GM12878 (cell line): Measurements from ENCODE around the gene ODAD4. TPM values are rescaled to one million over a fixed set of nuclear protein-coding genes. Genes with fewer than 3 reads are reported as not detected.

Experiments
- BACH1 ChIP-seq: fragments of 450-650 bp; IDR thresholded peaks from 2 replicates; pipeline ENCODE4 v1.6.1; 2017; ENCODE audit warnings: mild to moderate bottlenecking, borderline replicate concordance
- CBFB ChIP-seq: IDR thresholded peaks from 2 replicates; pipeline ENCODE4 v1.6.1; 2016; ENCODE audit warnings: antibody characterized with exemption, low read depth
- CBX3 ChIP-seq: fragments of 200-600 bp; sonication (generic); IDR thresholded peaks from 2 replicates; pipeline ENCODE4 v1.6.1; 2016; ENCODE audit warnings: low read depth, borderline replicate concordance
- CBX5 ChIP-seq: sonication (generic); IDR thresholded peaks from 2 replicates; pipeline ENCODE4 v1.6.1; 2016; ENCODE audit warnings: low read depth, moderate library complexity, mild to moderate bottlenecking, inconsistent platforms
- CEBPB ChIP-seq, 2 experiments: fragments of 150-350 bp in 1 of 2; IDR thresholded peaks; 2 replicates each; pipeline ENCODE4 v1.6.1; 2012 to 2014; ENCODE audit warnings: low read depth in 2 of 2, low read length in 2 of 2, borderline replicate concordance in 1 of 2, inconsistent platforms in 1 of 2
- CHD1 ChIP-seq: IDR thresholded peaks from 2 replicates; pipeline ENCODE4 v1.6.1; 2012; ENCODE audit warnings: low read depth, low read length, improper control_type of control experiment
- E2F8 ChIP-seq: fragments of 450-650 bp; IDR thresholded peaks from 2 replicates; pipeline ENCODE4 v1.6.1; 2018; ENCODE audit warnings: mild to moderate bottlenecking, low read depth, moderate library complexity; ENCODE audit not compliant: partially characterized antibody
- HCFC1 ChIP-seq: fragments of 150-350 bp; IDR thresholded peaks from 2 replicates; pipeline ENCODE4 v1.6.1; 2014; ENCODE audit warnings: low read length
- KDM1A ChIP-seq: fragments of 200-600 bp; sonication (generic); IDR thresholded peaks from 2 replicates; pipeline ENCODE4 v1.6.1; 2016; ENCODE audit warnings: borderline replicate concordance
- MTA2 ChIP-seq: fragments of 450-650 bp; IDR thresholded peaks from 2 replicates; pipeline ENCODE4 v1.6.1; 2016; ENCODE audit warnings: low read depth, mild to moderate bottlenecking, moderate library complexity
- NFXL1 ChIP-seq: fragments of 450-650 bp; IDR thresholded peaks from 2 replicates; pipeline ENCODE4 v1.6.1; 2017; ENCODE audit warnings: antibody characterized with exemption, mild to moderate bottlenecking, borderline replicate concordance
- NR2C2 ChIP-seq: IDR thresholded peaks from 2 replicates; pipeline ENCODE4 v1.6.1; 2011; ENCODE audit warnings: borderline replicate concordance, low read depth; ENCODE audit not compliant: control insufficient read depth, insufficient read length
- PAX5 ChIP-seq: IDR thresholded peaks from 2 replicates; pipeline ENCODE4 v1.6.1; 2011; ENCODE audit warnings: low read depth, low read length, borderline replicate concordance
- PAX8 ChIP-seq: fragments of 450-650 bp; IDR thresholded peaks from 2 replicates; pipeline ENCODE4 v1.6.1; 2017; ENCODE audit warnings: mild to moderate bottlenecking, moderate library complexity
- PML ChIP-seq: IDR thresholded peaks from 2 replicates; pipeline ENCODE4 v1.6.1; 2012; ENCODE audit warnings: low read length, inconsistent platforms
- PRDM15 ChIP-seq: fragments of 450-650 bp; formaldehyde crosslinking; IDR thresholded peaks from 2 replicates; pipeline ENCODE4 v1.4.0; 2020; ENCODE audit warnings: mild to moderate bottlenecking, moderate library complexity
- RAD21 ChIP-seq: IDR thresholded peaks from 2 replicates; pipeline ENCODE4 v1.6.1; 2011; ENCODE audit warnings: mild to moderate bottlenecking, low read depth, low read length, moderate library complexity; ENCODE audit not compliant: insufficient read depth
- SMAD1 ChIP-seq: fragments of 450-650 bp; IDR thresholded peaks from 2 replicates; pipeline ENCODE4 v1.6.1; 2018; ENCODE audit warnings: mild to moderate bottlenecking, low read depth; ENCODE audit not compliant: partially characterized antibody
- SPI1 ChIP-seq: IDR thresholded peaks from 2 replicates; pipeline ENCODE4 v1.6.1; 2011; ENCODE audit warnings: low read depth, mild to moderate bottlenecking, low read length, moderate library complexity, borderline replicate concordance; ENCODE audit not compliant: insufficient read depth
- SUZ12 ChIP-seq: fragments of 200-600 bp; sonication (generic); IDR thresholded peaks from one replicate; pipeline ENCODE4 v1.6.1; 2018; ENCODE audit warnings: antibody characterized with exemption, mild to moderate bottlenecking; ENCODE audit not compliant: unreplicated experiment
- USF1 ChIP-seq: IDR thresholded peaks from 2 replicates; pipeline ENCODE4 v1.6.1; 2011; ENCODE audit warnings: borderline replicate concordance, low read depth, mild to moderate bottlenecking, moderate library complexity, mixed read lengths, low read length; ENCODE audit not compliant: insufficient read depth; ENCODE audit errors: extremely low read length
- WRNIP1 ChIP-seq: IDR thresholded peaks from 2 replicates; pipeline ENCODE4 v1.6.1; 2011; ENCODE audit warnings: low read depth, low read length, improper control_type of control experiment, borderline replicate concordance
- ZBED1 ChIP-seq: IDR thresholded peaks from 2 replicates; pipeline ENCODE4 v1.6.1; 2016; ENCODE audit warnings: borderline replicate concordance
- ZZZ3 ChIP-seq: IDR thresholded peaks from 2 replicates; pipeline ENCODE4 v1.6.1; 2011; ENCODE audit warnings: low read depth; ENCODE audit not compliant: control insufficient read depth, insufficient read length
- polyA plus RNA-seq, 11 experiments: library from polyadenylated mRNA; depleted of rRNA in 4 of 11; unstranded in 6 of 11; stranded (reverse) in 5 of 11; fragments of >200 nt; fragmentation: Nextera tagmentation in 4 of 11; fragmentation: Illumina TruSeq in 1 of 11; extraction: Ambion mirVana in 4 of 11; extraction: Trizol in 1 of 11; gene quantifications; 1 replicate in 1 of 11; 2 replicates in 10 of 11; pipeline versions ENCODE4 v1.2.1 to v1.2.3, GENCODE V29; 2011 to 2016; ENCODE audit warnings: inconsistent platforms in 2 of 11, missing spikeins in 2 of 11, low read depth in 1 of 11
- total RNA-seq, 4 experiments: library from RNA; depleted of rRNA in 3 of 4; stranded (reverse); fragments of >200 nt in 3 of 4; fragmentation: Illumina TruSeq in 1 of 4; extraction: Trizol in 1 of 4; gene quantifications; 2 replicates each; pipeline versions ENCODE4 v1.2.1 to v1.2.3, GENCODE V29; 2013 to 2021

ODAD4 gene
- total and polyA plus RNA-seq, 10 of the 15 experiments (the other 5 are each of a cell fraction or from before 2014, with no cell fraction given), result 0.10 to 0.73 (median 0.35) TPM

- TF ChIP-seq PRDM15 (CRISPR knock-in tag) (no peak), NFXL1 (no peak), E2F8 (no peak), CBFB (peak; percentile 49; the same call in 1 of the 2 replicates), PAX8 (no peak), SUZ12 (no peak), WRNIP1 (no peak), MTA2 (0 out of 2 replicates have a peak, but pooled peaks have one; percentile 20), SMAD1 (no peak), BACH1 (peak; percentile 48; the same call in 1 of the 2 replicates), KDM1A (0 out of 2 replicates have a peak, but pooled peaks have one; percentile 41), CBX5 (no peak), HCFC1 (peak; percentile 35), CHD1 (no peak), PML (peak; percentile 73), RAD21 (no peak), NR2C2 (no peak), ZZZ3 (no peak), USF1 (no peak), ZBED1 (no peak), PAX5 (peak; percentile 71; the same call in 1 of the 2 replicates), CEBPB (IDR thresholded peaks at IDR 0.05; ENCODE audit: borderline replicate concordance in 1 of 2, low read depth in 2 of 2, low read length in 2 of 2) (no peak), CBX3 (no peak), SPI1 (peak; percentile 55)
Observed at GRCh38 chr17:41930009-41930832, at the start of gene ODAD4 (continued).
